UCSD-AML1 (cell line): ENCODE results near the gene SKA3.

Experiments
- DNase-seq: peaks from one replicate; lab custom pipeline; 2025; ENCODE audit not compliant: unreplicated experiment; lab: John Stamatoyannopoulos, UW

Gene SKA3

DNA sequence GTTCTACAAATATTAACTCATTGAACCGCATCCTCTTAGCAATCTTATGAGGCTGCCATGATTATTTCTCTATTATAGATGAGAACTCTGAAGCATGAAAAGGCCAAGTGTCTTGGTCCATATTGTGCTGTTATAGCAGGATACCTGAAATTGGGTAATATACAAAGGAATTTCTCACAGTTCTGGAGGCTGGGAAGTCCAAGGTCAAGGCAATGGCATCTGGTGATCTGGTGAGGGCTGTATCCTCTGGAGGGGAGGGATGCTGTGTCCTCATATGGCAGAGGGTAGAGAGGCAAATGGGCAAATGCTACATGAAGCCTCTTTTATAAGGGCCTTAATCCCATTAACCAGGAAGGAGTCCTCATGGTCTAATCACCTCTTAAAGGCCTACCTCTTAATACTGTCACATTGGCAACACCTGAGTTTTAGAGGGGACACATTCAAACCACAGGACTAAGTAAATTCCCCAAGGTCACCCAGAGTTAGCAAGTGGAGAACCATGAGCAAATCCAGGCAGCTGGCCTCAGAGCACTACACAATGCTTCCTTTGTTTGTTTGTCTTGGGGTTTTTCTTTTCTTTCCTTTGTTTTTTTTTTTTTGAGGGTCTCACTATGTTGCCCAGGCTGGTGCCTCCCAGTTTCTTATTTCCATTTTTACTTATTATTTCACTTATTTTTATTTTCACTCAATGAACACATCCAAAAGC, 59.1 kb downstream of the SKA3 start:
- no peak for DNase-seq

DNA sequence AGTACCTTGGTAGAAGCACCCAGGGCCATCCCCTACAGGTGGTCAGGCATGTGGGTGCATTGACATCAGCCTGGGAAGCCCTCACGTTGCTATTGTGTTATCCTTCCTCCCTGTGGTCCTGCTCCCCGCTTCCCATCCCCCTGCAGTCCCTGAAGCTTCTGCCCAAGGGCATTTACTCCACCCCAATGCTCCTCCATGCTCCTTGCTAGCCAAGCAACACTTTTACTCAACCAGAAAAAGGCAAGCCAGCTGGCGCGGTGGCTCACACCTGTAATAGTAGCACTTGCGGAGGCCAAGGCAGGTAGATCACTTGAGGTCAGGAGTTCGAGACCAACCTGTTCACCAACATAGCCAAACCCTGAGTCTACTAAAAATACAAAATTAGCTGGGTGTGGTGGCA, 60.2 kb downstream of the SKA3 start:
- no peak for DNase-seq

DNA sequence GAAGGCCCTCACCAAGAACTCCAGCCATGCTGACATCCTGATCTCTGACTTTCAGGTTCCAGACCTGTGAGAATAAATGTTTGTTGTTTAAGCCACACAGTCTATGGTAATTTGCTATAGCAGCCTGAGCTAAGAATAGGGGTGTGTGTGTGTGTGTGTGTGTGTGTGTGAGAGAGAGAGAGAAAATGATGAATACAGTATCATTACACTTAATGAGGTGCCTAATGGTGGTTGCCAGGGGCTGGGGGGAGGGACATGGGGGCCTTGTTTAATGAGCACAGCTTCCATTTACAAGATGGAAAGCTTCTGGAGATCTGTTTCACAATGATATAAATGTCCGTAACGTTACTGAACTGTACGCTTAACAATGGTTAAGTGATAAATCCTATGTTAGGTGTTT, 61.1 kb downstream of the SKA3 start:
- no peak for DNase-seq

DNA sequence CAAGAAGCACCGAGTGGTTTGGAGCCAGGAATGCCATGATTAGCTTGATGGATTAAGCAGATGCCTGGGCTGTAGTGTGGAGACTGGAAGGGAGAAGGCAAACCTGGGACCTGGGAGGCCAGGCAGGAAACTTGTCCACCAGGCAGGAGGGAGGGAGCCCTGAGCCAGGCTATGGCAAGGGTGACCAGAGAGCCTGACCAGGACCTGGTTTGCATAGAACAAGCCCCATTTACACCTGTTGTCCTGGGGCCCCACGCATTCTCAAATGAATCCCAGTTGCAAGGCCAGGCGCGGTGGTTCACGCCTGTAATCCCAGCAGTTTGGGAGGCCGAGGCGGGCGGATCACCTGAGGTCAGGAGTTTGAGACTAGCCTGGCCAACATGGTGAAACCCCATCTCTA, 64.8 kb downstream of the SKA3 start:
- no peak for DNase-seq

DNA sequence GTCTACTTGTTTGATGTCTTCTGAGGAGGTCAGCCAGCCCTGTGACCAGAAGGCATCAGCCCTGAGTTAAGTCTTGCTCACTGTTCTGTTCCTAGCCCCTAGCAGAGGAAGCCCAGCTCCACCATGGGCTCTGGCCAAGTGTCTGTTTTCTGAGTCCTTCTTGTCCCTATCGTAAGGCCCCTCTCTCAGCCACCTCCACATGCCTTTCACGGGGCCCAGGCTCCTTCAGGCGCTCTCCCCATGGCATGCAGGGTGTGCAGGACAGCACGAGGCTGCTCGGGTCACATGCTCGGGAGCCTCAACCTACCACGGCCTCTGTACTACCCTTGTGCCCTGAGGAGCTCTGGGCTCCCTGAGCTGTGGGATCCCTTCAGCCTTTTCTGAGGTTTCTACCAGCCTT, 67.2 kb downstream of the SKA3 start:
- no peak for DNase-seq

DNA sequence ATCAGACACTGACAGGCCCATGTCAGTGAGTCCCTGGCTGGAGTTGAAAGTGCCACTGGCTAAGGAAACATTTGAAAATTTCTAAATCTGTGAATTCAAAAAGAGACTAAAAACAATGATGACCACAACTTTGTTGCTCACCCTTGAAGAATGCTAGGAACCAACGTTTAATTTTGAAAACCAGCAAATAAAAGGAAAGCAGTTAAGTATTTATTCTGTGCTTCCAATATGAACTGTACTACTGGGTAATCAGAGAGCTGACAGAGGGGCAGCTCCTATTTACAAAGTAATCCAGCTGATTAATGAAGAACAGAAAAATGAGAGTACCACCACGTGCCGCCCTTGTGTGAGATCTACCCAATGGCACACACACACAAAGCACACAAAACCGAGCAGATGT, 70.3 kb downstream of the SKA3 start:
- DNase-seq, result no peak

DNA sequence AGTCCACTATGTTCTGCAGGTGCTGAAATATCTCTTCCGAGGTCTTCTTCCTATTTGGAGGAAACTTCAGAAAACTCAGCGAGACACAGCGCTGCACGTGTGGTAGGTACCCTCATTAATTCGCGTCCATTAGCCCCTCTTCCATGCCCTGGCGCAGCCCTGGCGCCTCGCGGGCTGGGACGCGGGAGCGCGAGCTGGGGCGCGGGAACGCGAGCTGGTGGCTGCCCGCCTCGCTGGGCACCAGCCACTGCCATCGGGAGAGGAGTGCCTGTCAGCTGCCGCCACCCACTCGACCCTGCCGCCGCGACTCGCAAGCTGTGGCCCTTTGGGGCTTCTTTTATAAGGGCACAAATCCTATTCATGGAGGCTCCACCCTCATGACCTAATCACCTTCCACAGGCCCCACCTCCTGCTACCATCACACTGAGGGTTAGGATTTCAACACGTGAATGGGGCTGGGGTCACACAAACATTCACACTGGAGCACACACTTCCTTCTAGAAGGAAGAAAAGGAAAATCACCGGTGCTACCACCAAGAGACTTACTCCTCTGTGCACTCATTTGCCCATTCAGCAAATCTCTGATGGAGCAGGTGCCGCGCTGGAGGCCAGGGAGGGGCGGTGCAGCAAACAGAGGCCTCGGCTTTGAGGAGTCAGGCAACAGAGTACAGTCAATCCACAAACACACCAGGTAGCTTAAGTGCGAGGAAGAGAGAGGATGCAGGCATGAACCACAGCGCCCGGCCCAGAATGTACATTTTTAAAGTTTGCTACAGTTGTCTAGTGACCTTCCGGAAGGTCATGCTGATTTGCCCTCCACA, 71.9 kb downstream of the SKA3 start:
- no peak for DNase-seq
